Measurements from ENCODE around the gene GRIK1. TPM values are rescaled to one million over a fixed set of nuclear protein-coding genes. Genes with fewer than 3 reads are reported as not detected.

GRIK1 gene
- total RNA-seq, 2 donors from 2014 or later: 0.36 TPM; not detected in 1

DNA sequence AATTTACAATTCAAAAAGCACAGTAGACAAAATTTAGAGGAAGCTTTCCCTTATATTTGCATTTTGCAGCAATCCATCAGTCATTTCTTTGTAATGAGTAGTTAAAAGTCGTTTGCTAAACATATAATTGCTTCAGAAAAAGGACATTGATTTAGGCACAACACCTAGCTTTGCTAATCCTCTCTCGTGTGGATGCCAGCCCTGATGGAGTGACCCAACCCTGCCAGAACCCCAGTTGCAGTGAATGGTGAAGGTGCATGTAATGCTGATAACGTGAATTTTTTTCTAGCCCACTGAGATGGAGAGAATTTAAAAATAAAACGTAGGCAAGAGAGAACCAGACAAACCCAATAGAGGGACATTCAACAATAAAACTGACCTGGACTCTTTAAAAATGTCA lies 263.4 kb downstream of the GRIK1 start:
- Histone ChIP-seq H3K9me3 (no peaks in the 10 kb centered on the region), H3K4me3 (no peak overlapping the region), H3K36me3 (no peaks in the 10 kb centered on the region), H3K27me3 (replicated peaks; ENCODE audit: insufficient read depth) (no peaks in the 10 kb centered on the region), H3K4me1 (replicated peaks) (no peaks in the 10 kb centered on the region), H3K27ac (no peak overlapping the region)
- intact Hi-C loops (cut with DNase I): no loop called here
- no peak for TF ChIP-seq POLR2AphosphoS5 (IDR thresholded peaks at IDR 0.05)
- TF ChIP-seq, protein P1, sequence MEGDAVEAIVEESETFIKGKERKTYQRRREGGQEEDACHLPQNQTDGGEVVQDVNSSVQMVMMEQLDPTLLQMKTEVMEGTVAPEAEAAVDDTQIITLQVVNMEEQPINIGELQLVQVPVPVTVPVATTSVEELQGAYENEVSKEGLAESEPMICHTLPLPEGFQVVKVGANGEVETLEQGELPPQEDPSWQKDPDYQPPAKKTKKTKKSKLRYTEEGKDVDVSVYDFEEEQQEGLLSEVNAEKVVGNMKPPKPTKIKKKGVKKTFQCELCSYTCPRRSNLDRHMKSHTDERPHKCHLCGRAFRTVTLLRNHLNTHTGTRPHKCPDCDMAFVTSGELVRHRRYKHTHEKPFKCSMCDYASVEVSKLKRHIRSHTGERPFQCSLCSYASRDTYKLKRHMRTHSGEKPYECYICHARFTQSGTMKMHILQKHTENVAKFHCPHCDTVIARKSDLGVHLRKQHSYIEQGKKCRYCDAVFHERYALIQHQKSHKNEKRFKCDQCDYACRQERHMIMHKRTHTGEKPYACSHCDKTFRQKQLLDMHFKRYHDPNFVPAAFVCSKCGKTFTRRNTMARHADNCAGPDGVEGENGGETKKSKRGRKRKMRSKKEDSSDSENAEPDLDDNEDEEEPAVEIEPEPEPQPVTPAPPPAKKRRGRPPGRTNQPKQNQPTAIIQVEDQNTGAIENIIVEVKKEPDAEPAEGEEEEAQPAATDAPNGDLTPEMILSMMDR (IDR thresholded peaks at IDR 0.05): no peak
- TF ChIP-seq POLR2A (IDR thresholded peaks at IDR 0.05): no peak
- 40% methylated on average over 4 of the region's 4 CpGs for WGBS
- no peak for DNase-seq (ENCODE audit: low spot score)

DNA sequence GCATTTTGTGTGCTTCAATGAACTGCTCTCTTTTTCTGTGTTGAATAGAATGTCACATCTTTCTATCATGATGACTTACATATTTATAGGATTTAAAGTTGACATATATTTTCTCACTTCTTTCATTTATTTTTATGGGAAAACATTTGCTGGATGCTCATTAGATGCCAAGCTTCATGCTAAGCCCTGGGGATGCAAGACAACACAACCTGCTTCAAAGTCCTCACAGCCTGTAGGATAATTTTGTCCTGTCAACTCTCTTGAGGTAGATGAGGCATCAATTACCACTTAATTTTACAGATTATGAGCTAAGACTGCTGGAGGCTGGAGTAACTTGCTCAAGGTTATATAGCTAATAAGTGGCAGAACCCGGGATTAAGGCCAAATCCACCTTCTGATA lies 264.3 kb downstream of the GRIK1 start:
- 54% methylated on average over 1 of the region's 1 CpG for whole genome bisulfite sequencing
- H3K4me1 ChIP-seq (replicated peaks): no peaks in the 10 kb centered on the region
- TF ChIP-seq, protein P1 (IDR thresholded peaks at IDR 0.05): no peak
- TF ChIP-seq POLR2AphosphoS5 (IDR thresholded peaks at IDR 0.05): no peak
- no peak for TF ChIP-seq POLR2A (IDR thresholded peaks at IDR 0.05)
- DNase-seq (ENCODE audit: low spot score): no peak
- intact Hi-C loops (cut with DNase I): no loop called here
- no peaks in the 10 kb centered on the region for H3K9me3 ChIP-seq
- no peaks in the 10 kb centered on the region for H3K36me3 ChIP-seq
- no peak overlapping the region for H3K4me3 ChIP-seq
- no peak overlapping the region for H3K27ac ChIP-seq
- no peaks in the 10 kb centered on the region for H3K27me3 ChIP-seq (replicated peaks; ENCODE audit: insufficient read depth)

DNA sequence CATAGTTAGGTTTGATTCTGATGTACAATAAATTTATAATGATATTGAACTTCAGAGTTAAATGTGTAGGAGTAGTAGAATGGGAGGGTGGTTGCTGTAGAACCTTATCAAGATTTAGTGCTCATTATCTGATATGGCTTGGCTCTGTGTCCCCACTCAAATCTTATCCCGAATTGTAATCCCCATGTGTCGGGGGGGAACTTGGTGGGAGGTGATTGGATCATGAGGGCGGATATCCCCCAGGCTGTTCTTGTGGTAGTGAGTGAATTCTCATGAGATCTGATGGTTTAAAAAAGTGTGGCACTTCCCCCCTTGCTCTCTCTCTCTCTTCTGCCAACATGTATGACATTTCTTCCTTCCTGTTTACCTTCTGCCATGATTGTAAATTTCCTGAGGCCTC lies 265.5 kb downstream of the GRIK1 start:
- Histone ChIP-seq H3K4me1 (replicated peaks) (no peaks in the 10 kb centered on the region), H3K9me3 (no peaks in the 10 kb centered on the region), H3K36me3 (no peaks in the 10 kb centered on the region), H3K27ac (no peak overlapping the region), H3K4me3 (no peak overlapping the region), H3K27me3 (replicated peaks; ENCODE audit: insufficient read depth) (no peaks in the 10 kb centered on the region)
- 56% methylated on average over 3 of the region's 3 CpGs for WGBS
- intact Hi-C loops (cut with DNase I): no loop called here
- TF ChIP-seq POLR2A (IDR thresholded peaks at IDR 0.05) (no peak), POLR2AphosphoS5 (IDR thresholded peaks at IDR 0.05) (no peak)
- TF ChIP-seq, protein P1 (IDR thresholded peaks at IDR 0.05): no peak
- DNase-seq (ENCODE audit: low spot score): no peak

DNA sequence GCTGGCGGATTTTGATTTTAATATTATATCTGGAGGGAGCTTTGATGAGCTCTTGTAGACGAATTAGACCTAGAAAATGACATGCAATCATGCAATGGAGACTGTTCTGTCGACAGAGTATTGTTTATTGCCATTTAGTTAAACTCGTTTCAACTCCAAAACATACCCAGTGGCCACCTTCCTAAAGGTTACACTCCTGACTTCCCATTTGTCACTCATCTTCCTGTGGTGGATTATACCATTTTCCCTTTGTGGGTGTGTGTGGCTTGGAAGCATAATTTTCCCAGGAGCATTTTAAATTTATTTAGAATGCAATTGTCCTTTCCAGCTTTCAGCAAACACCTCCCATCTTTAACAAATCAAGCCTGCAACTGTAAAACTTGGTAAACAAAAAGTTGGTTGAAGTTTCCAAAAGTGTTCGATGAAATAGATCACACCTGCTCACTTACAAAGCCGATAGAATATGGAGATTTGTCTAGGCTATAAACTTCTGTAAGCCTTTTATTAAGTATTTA lies 266.6 kb downstream of the GRIK1 start:
- WGBS: 58% methylated on average over 6 of the region's 6 CpGs
- Histone ChIP-seq H3K27me3 (replicated peaks; ENCODE audit: insufficient read depth) (no peaks in the 10 kb centered on the region), H3K9me3 (no peaks in the 10 kb centered on the region), H3K36me3 (no peaks in the 10 kb centered on the region), H3K27ac (no peak overlapping the region), H3K4me3 (no peak overlapping the region), H3K4me1 (replicated peaks) (no peaks in the 10 kb centered on the region)
- TF ChIP-seq POLR2AphosphoS5 (IDR thresholded peaks at IDR 0.05) (no peak), POLR2A (IDR thresholded peaks at IDR 0.05) (no peak)
- TF ChIP-seq, protein P1 (IDR thresholded peaks at IDR 0.05): no peak
- intact Hi-C loops (cut with DNase I): no loop called here
- no peak for DNase-seq (ENCODE audit: low spot score)

DNA sequence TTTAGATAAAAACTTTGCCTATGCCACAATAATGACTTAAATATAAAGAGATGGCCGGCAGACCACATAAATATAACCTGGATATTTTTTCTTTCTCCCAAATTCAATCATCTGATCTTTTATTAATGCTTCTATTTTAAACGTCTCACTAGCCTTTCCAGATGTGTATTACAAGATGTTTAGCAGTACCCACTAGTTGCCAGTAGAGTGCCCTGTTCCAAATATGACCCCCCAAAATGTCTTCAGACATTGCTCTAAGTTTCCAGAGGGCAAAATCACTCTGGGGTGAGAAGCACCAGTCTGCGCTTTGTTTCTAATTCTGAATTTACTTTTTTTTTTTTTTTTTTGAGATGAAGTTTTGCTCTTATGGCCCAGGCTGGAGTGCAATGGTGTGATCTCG lies 268.1 kb downstream of the GRIK1 start:
- no peaks in the 10 kb centered on the region for H3K4me1 ChIP-seq (replicated peaks)
- H3K4me3 ChIP-seq: no peak overlapping the region
- H3K9me3 ChIP-seq: no peaks in the 10 kb centered on the region
- no peaks in the 10 kb centered on the region for H3K36me3 ChIP-seq
- no peaks in the 10 kb centered on the region for H3K27me3 ChIP-seq (replicated peaks; ENCODE audit: insufficient read depth)
- WGBS: 89% methylated on average over 4 of the region's 4 CpGs
- DNase-seq (ENCODE audit: low spot score): no peak
- no peak overlapping the region for H3K27ac ChIP-seq
- intact Hi-C loops (cut with DNase I): no loop called here
- TF ChIP-seq POLR2AphosphoS5 (IDR thresholded peaks at IDR 0.05): no peak
- TF ChIP-seq POLR2A (IDR thresholded peaks at IDR 0.05): no peak
- TF ChIP-seq, protein P1 (IDR thresholded peaks at IDR 0.05): no peak

All from prostate gland (tissue), 2 donors.